GM19372 (cell line): Measurements from ENCODE around the gene B4GALNT1.
"Not testable (repeated sequence)": the region's sequence is repeated elsewhere in the genome, so short reads cannot be mapped to it uniquely, and the experiment has no call there.

ENCODE experiments used
- ATAC-seq: cut with Tn5 transposase; IDR thresholded peaks from one replicate; pipeline ENCODE4 v1.9.1; 2021; ENCODE audit warnings: mild to moderate bottlenecking, low read depth, moderate library complexity; ENCODE audit not compliant: unreplicated experiment

The B4GALNT1 gene

GRCh38 chr12:57638096-57638495 lies 5.1 kb upstream of the B4GALNT1 start:
- no peak for ATAC-seq

GRCh38 chr12:57637364-57637763 lies 4.4 kb upstream of the B4GALNT1 start:
- no peak for ATAC-seq

DNA sequence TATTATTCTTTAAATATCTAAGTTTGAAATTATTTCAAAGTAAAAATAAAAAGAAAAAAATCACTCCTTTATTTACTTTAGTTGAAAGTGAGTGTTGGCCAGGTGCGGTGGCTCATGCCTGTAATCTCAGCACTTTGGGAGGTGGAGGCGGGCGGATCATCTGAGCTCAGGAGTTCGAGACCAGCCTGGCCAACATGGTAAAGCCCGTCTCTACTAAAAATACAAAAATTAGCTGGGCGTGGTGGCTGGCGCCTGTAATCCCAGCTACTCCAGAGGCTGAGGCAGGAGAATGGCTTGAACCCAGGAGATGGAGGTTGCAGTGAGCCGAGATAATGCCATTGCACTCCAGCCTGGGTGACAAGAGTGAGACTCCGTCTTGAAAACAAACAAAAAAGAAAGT lies 3.7 kb upstream of the B4GALNT1 start:
- ATAC-seq, result not testable (repeated sequence)

DNA sequence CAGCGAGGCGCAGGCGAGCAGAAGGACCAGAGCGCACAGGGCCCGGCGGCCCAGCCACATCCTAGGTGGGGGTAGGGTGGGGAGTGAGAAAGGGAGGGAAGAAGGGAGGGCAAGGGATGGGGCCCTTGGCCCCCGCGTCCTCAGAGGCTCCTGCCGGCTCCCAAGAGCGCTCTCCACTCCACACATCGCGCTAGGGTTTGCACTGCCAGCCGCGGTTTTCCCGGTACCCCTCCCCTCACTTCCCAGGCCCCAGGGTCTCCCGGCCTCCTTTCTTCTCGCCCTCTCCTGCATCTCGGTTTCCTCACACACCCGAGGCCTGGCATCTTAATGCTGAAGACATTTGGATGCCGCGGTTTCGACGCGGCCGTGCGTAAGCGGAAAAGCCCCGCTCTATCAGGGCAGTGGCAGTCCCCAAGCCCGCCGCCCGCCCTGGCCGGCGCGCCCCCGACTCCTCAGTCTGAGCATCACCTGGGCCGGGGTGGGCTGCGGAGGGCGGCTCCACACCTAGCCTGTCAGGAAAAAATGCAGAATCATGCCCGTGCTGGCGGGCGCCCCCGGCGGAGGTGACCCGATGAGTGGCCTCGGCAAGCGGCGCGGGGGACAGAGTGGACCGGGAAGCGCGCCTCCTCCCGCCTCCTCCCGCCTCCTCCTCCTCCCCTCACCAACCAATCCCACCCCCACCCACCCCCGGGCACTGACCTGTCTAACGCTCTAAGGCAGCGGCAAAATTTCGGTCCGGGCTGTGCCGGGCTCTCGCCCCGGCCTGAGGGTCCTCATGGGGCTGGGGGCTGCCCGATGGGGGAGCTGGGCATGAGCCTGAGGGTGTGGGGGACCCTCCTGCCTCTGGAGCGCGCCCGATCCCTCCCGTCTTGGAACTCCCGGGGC lies 686 bp downstream of the B4GALNT1 start:
- ATAC-seq, result peak; percentile 12

- no peak for ATAC-seq
Measured at GRCh38 chr12:57631566-57632072, 1.4 kb downstream of the B4GALNT1 start.

GRCh38 chr12:57630891-57631433 lies 2.0 kb downstream of the B4GALNT1 start:
- ATAC-seq, result no peak

GRCh38 chr12:57629897-57630471 lies 3.0 kb downstream of the B4GALNT1 start:
- no peak for ATAC-seq

GRCh38 chr12:57628280-57629191 lies 4.5 kb downstream of the B4GALNT1 start:
- no peak for ATAC-seq

DNA sequence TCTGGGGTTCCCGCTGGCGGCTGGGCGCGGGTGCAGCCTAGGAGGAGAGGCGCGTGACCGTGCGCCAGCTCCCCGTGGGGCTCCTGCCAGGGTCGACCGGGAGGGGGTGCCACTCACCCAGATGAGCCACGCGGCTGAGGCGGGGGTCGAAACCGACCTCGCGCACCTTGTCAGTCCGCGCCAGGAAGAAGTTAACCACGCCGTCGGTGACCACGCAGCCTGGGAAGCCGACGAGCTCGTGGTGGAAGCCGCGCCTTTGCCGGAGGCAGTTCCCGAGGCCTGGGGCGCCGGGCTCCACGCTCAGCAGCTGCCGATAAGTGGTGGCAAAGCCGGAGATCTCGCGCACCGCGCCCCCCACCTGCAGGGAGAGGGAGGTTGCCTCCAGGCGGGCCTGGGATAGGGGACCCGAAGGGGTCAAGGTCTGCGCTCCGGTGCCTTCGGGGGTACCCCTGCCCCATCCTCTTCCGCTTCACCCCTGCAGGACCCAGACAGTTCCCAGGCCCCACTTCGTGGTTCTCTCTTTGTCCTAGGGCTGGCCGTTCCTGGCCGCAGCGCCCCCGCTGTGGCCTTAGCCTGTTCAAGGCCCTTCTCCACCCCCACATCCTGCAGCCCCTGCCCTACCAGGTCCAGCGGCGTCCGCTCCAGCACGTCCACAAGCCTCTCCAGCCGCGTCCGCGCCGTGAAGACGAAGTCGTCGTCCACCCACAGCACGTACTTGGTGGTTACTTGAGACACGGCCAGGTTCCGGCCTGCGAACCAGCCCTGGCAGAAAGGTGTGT lies 5.3 kb downstream of the B4GALNT1 start:
- no peak for ATAC-seq

DNA sequence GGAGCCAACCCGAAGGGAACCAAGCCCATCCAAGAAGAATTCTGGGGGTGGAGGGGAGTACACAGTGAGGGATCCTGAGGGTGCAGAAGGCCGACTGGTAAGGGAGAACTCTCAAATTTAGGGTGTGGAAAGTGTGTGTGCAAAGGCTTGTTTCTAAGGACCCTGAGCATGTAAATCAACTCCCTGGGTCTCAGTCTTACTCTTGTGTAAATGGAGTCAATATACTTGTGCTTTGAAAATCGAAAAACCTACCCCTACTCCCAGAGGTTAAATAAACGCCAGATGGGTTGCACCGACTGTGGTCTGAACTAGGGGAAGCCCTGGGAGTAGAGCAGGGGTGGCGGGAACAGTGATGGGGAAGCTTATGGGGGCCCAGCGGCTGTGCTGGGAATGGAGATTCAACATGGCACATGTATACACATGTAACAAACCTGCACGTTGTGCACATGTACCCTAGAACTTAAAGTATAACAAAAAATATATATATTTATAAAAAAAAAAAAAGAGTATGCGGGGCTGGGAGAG lies 6.0 kb downstream of the B4GALNT1 start:
- ATAC-seq, result no peak

DNA sequence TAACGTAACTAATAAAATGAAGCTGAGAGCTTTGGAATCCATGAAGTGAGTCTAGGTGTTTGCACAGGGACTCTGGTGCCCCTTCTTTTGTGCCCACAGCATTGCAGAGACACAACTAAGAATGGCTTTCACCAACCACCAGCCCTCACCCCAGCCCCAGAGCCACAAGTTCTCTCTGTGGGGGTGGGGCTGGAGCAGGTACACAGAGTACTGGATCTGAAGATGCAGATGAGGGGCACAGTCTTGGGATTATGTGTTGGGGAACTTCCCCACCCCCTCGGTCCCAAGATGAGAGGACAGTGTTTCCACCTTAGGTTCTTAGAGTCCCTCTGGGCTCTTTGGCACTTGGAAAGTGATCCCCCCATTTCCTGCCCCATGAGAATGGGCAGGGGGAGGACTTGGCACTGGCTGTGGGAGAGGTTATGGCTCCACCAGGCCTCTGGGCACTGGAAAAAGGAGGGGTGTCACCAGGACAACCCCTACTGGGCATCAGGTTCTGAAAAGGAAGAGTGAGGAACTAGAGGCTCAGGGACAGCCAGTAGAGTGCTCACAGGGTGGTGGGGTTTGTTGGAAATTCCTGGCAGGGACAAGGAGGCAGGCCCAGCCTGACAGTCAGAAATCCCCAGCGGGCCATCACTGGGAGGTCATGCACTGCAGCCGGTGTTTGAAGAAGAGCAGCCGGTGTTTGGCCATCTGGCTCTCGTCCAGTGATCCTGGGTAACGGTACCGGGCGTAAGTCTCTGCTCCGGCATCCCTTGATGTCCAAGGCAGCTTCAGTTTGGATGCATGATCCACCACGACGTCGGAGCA lies 6.7 kb downstream of the B4GALNT1 start:
- no peak for ATAC-seq

- no peak for ATAC-seq
Measured at GRCh38 chr12:57625261-57626032, 7.6 kb downstream of the B4GALNT1 start.

DNA sequence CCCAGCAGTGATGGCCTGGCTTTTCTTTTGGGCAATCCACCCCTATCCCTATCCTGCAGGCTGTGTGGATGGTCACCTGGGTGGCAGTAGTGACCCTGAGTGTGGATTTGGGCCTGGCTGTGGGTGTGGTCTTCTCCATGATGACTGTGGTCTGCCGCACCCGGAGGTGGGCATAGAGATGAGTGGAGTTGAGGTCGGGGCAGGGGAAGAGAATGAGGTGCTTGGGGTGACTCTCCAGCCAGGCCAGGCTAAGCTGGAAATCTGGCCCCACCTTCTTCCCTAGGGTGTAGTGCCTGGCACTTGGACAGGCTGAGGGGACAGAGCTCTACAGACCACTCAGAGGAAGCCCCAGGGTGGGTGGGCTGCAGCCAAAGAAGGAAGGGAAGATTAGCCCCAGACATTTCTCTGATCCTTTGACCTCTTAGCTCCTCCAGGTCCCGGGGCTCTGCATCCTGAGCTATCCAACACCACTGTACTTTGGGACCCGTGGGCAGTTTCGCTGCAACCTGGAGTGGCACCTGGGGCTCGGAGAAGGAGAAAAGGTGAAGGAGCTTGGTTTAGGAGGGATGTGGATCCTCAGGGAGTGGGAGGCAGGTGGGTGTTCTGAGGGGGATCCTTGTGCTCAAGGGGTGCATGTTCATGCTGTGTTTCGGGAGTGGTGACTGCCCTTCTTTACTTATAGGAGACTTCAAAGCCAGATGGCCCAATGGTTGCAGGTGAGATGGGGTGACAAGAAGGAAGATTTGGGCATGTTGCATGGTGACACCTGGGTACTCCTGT lies 8.4 kb downstream of the B4GALNT1 start:
- no peak for ATAC-seq

- no peak for ATAC-seq
Measured at GRCh38 chr12:57623811-57624390, 9.1 kb downstream of the B4GALNT1 start.

DNA sequence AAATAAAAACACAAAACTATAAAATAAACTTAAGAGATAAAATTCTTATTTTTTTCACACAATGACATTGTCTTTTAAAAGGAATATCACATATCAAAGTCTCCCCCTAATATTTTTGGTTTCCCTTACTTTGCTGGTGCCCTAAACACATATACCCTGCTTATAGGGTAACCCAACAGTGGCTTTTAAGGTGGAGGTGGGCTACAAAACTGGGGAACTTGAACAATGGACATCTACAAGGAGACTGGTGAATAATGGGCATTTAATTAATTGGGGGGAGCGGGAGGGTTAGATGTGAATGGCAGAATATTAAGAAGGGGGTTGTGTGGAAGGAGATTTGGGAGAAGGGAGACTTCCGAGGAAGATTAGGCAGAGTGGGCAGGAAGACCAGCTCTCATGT lies 9.6 kb downstream of the B4GALNT1 start:
- ATAC-seq, result no peak

DNA sequence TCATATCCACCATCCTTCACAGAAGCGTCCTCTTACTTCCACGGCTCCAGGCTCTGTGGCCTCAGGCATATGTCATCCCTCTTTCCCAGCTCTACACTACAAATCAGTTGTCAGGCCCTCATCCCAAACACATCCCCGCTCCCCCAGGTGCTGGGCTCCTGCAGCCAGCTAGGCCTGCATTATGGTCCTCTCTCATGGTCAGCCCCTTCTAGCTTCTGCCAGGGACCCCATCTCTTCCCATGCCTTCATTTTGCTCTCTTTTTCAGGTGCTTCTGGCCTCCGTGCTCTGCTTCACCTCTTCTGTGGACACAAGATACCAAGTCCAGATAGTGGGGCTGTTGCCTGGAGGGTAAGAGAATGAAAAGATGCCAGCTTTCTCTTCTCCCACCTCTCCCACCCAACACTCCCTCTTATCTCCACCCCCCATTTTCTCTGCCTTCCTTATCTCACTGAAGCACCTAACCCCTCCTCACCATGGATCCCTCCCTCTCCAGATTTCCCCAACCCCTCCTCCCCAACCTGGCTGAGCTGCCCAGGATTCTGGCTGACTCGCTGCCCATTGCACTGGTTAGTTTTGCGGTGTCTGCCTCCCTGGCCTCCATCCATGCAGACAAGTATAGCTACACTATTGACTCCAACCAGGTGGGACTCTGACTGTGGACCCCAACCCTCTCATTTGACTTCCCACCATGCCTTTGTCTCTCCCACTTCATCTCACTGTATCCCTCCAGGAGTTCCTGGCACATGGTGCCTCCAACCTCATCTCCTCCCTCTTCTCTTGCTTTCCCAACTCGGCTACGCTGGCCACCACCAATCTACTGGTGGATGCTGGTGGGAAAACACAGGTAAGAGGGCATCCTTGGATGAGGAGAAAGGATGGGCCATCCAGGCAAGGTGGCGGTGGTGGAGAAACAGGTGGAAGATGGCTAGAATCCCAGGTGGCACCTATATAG lies 10.4 kb downstream of the B4GALNT1 start:
- ATAC-seq, result no peak
